Naive thymus-derived CD8-positive, alpha-beta T cell (primary cell): ENCODE measurements around the gene RANGRF. TPM values are rescaled to one million over a fixed set of nuclear protein-coding genes. Genes with fewer than 3 reads are reported as not detected.

Source experiments
- ATAC-seq, 2 donors: fragments of 150-1000 bp; cut with Tn5 transposase in 1 of 2; sonication (Bioruptor Pico), chemical (Tn5 transposase) in 1 of 2; 1 replicate in 1 of 2; 2 replicates in 1 of 2; pipeline ENCODE4 v1.10.0; 2021; ENCODE audit warnings: mild to moderate bottlenecking in 2 of 2, moderate library complexity in 2 of 2
- POLR2A ChIA-PET: fragments of 350-600 bp; sonication (Branson Sonifier 250); formaldehyde crosslinking; loops from one replicate; lab custom pipeline; 2021; ENCODE audit warnings: antibody characterized with exemption; lab: Charles Lee
- DNase-seq, 10 donors: peaks; one replicate each; pipeline versions ENCODE4 v3.0.0 to v3.0.0-alpha.2; 2020 to 2022
- H3K27ac Mint-ChIP-seq, 10 donors: one replicate each; pipeline ENCODE4 v1.8.0; 2020 to 2022; ENCODE audit warnings: mild to moderate bottlenecking in 10 of 10, mixed read lengths in 10 of 10, moderate library complexity in 4 of 10, inconsistent platforms in 1 of 10
- H3K27me3 Mint-ChIP-seq, 5 donors: one replicate each; pipeline ENCODE4 v1.8.0; 2021 to 2022; ENCODE audit warnings: mixed read lengths in 5 of 5
- H3K36me3 Mint-ChIP-seq, 3 donors: one replicate each; pipeline ENCODE4 v1.8.0; 2020 to 2022; ENCODE audit warnings: mixed read lengths in 3 of 3, mild to moderate bottlenecking in 2 of 3, inconsistent platforms in 1 of 3
- H3K4me1 Mint-ChIP-seq, 4 donors: one replicate each; pipeline ENCODE4 v1.8.0; 2021 to 2022; ENCODE audit warnings: mixed read lengths in 4 of 4
- H3K4me3 Mint-ChIP-seq, 10 donors: one replicate each; pipeline ENCODE4 v1.8.0; 2020 to 2022; ENCODE audit warnings: mild to moderate bottlenecking in 10 of 10, mixed read lengths in 10 of 10, moderate library complexity in 6 of 10, inconsistent platforms in 1 of 10
- H3K9me3 Mint-ChIP-seq, 9 donors: one replicate each; pipeline ENCODE4 v1.8.0; 2020 to 2022; ENCODE audit warnings: mixed read lengths in 9 of 9, mild to moderate bottlenecking in 3 of 9, inconsistent platforms in 1 of 9, moderate library complexity in 1 of 9
- polyA plus RNA-seq, 3 donors: library from polyadenylated mRNA; unstranded; fragments of 300-500 nt; fragmentation: Illumina TruSeq; gene quantifications; one replicate each; pipeline ENCODE4 v1.2.3, GENCODE V29; 2021
- total RNA-seq, 8 experiments: library from RNA in 2 of 8; stranded (reverse) in 2 of 8; gene quantifications; one replicate each; pipeline ENCODE4 v1.2.3 and lab custom pipeline; 2021 to 2026

RANGRF gene
- total and polyA plus RNA-seq, 5 experiments from 2014 or later, result 41.7 to 79.6 (median 67.2) TPM

GRCh38 chr17:8256691-8257090 is 31.8 kb upstream of the RANGRF start:
- Mint-ChIP-seq H3K27me3 (no peaks in the 10 kb centered on the region), H3K9me3 (no peaks in the 10 kb centered on the region), H3K4me3 (peak overlapping the region in 1 of 10 donors; percentile 14), H3K36me3 (peaks cover 0 to 63% (median 18%) of the 10 kb centered on the region in 3 donors), H3K4me1 (no peaks in the 10 kb centered on the region), H3K27ac (peak overlapping the region in 1 of 10 donors; percentile 32)
- DNase-seq (no peak), ATAC-seq (no peak)
- POLR2A ChIA-PET, result interaction anchor here (1.6 kb wide), 1 partner anchor 9 kb away, joined by 5 read pairs; the partner anchor contains the start of gene CTC1

GRCh38 chr17:8257801-8258200 is 30.7 kb upstream of the RANGRF start:
- no peak for DNase-seq
- Mint-ChIP-seq H3K27ac (no peak overlapping the region), H3K4me1 (no peaks in the 10 kb centered on the region), H3K4me3 (no peak overlapping the region), H3K36me3 (peaks cover 0 to 70% (median 20%) of the 10 kb centered on the region in 3 donors), H3K27me3 (no peaks in the 10 kb centered on the region), H3K9me3 (no peaks in the 10 kb centered on the region)
- POLR2A ChIA-PET, result interaction anchor here (1.6 kb wide), 1 partner anchor 11 kb away, joined by 5 read pairs; the partner anchor contains the start of gene CTC1
- no peak for ATAC-seq

GRCh38 chr17:8264320-8264719 is 24.1 kb upstream of the RANGRF start:
- no peak overlapping the region for H3K4me3 Mint-ChIP-seq
- no peaks in the 10 kb centered on the region for H3K4me1 Mint-ChIP-seq
- H3K27me3 Mint-ChIP-seq, result no peaks in the 10 kb centered on the region
- DNase-seq, result no peak
- H3K9me3 Mint-ChIP-seq, result no peaks in the 10 kb centered on the region
- POLR2A ChIA-PET, result interaction anchor here (1.1 to 1.3 kb wide), 2 partner anchors 29 to 31 kb away, joined by 4 to 5 read pairs; partner anchors contain the start of gene SLC25A35
- no peak for ATAC-seq
- peaks cover 0 to 69% (median 23%) of the 10 kb centered on the region in 3 donors for H3K36me3 Mint-ChIP-seq
- H3K27ac Mint-ChIP-seq, result no peak overlapping the region

GRCh38 chr17:8264836-8265542 is 23.5 kb upstream of the RANGRF start:
- peak overlapping the region in 1 of 10 donors; percentile 18 for H3K27ac Mint-ChIP-seq
- POLR2A ChIA-PET, result interaction anchor here (1.1 to 1.3 kb wide), 2 partner anchors 30 kb away, joined by 4 to 5 read pairs; partner anchors contain the start of gene SLC25A35
- H3K27me3 Mint-ChIP-seq, result no peaks in the 10 kb centered on the region
- peaks cover 0 to 70% (median 23%) of the 10 kb centered on the region in 3 donors for H3K36me3 Mint-ChIP-seq
- H3K4me1 Mint-ChIP-seq, result no peaks in the 10 kb centered on the region
- no peaks in the 10 kb centered on the region for H3K9me3 Mint-ChIP-seq
- no peak for ATAC-seq
- DNase-seq, result no peak
- H3K4me3 Mint-ChIP-seq, result no peak overlapping the region

DNA sequence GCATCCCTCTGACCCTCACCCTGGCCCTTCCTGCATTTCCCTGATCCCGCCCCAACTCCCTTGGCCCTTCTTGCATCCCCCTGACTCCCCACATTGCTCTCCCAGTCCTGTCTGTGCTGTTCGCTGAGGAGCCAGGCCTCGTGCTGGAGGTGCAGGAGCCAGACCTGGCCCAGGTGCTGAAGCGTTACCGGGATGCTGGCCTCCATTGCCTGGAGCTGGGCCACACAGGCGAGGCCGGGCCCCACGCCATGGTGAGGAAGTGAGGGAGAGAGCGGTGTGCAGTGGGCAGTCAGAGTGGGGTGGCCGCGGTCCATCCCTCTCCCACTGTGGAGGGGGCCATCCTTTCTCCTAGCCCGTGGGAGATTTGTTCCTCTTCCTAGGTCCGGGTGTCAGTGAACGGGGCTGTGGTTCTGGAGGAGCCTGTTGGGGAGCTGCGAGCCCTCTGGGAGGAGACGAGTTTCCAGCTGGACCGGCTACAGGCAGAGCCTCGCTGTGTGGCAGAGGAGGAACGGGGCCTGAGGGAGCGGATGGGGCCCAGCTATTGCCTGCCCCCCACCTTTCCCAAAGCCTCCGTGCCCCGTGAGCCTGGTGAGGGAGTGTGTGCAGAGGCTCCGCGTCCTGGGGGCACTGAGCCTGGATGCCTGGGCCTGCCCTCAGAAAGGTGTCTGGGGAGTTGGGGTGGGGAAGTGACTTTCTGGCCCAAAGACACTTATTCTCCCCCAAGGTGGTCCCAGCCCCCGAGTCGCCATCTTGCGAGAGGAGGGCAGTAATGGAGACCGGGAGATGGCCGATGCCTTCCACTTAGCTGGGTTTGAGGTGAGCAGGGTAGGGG is 21.6 kb upstream of the RANGRF start:
- no peak overlapping the region for H3K4me3 Mint-ChIP-seq
- POLR2A ChIA-PET, result interaction anchor here (1.0 to 1.3 kb wide), 2 partner anchors 19 to 46 kb away, joined by 3 to 4 read pairs; partner anchors contain the start of gene CTC1
- ATAC-seq, result no peak
- DNase-seq, result no peak
- peak overlapping the region in 1 of 10 donors; percentile 35 for H3K27ac Mint-ChIP-seq
- no peaks in the 10 kb centered on the region for H3K4me1 Mint-ChIP-seq
- peaks cover 0 to 58% (median 12%) of the 10 kb centered on the region in 3 donors for H3K36me3 Mint-ChIP-seq
- no peaks in the 10 kb centered on the region for H3K9me3 Mint-ChIP-seq
- H3K27me3 Mint-ChIP-seq, result no peaks in the 10 kb centered on the region

DNA sequence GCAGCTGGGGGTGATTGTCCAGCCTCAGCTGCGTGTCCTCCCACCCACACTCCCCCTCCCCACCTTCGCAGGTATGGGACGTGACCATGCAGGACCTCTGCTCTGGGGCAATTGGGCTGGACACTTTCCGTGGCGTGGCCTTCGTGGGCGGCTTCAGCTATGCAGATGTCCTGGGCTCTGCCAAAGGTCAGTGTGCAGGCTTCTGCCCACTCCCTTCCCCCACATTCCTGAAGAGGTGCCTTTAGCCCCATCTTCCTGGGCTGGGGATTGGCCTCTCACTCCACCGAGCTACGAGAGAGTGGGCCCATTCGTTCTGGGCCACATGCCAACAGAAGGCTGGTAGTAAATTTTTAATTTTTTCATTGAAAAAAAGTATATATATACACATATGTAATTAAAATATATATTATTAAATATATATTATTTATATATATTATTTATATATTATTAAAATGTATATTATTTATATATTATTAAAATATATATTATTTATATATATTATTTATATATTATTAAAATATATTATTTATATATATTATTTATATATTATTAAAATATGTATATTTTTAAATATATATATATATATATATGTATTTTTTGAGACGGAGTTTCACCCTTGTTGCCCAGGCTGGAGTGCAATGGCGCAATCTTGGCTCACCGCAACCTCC is 20.9 kb upstream of the RANGRF start:
- POLR2A ChIA-PET, result interaction anchor here (1.3 kb wide), 1 partner anchor 46 kb away, joined by 4 read pairs; no protein-coding TSS in a partner anchor

GRCh38 chr17:8268550-8269298 is 19.7 kb upstream of the RANGRF start:
- H3K9me3 Mint-ChIP-seq, result no peaks in the 10 kb centered on the region
- no peak overlapping the region for H3K4me3 Mint-ChIP-seq
- POLR2A ChIA-PET, result interaction anchor here (1.0 kb wide), 1 partner anchor 45 kb away, joined by 3 read pairs; no protein-coding TSS in a partner anchor
- no peaks in the 10 kb centered on the region for H3K4me1 Mint-ChIP-seq
- ATAC-seq, result no peak
- no peaks in the 10 kb centered on the region for H3K27me3 Mint-ChIP-seq
- no peak for DNase-seq
- H3K27ac Mint-ChIP-seq, result no peak overlapping the region
- H3K36me3 Mint-ChIP-seq, result peaks cover 0 to 43% (median 10%) of the 10 kb centered on the region in 3 donors

More for the DNA sequence above, 20.9 kb upstream of the RANGRF start:
- no peak overlapping the region for H3K27ac Mint-ChIP-seq
- H3K4me3 Mint-ChIP-seq, result no peak overlapping the region
- peaks cover 0 to 54% (median 10%) of the 10 kb centered on the region in 3 donors for H3K36me3 Mint-ChIP-seq
- no peaks in the 10 kb centered on the region for H3K4me1 Mint-ChIP-seq
- no peaks in the 10 kb centered on the region for H3K9me3 Mint-ChIP-seq
- no peaks in the 10 kb centered on the region for H3K27me3 Mint-ChIP-seq
- ATAC-seq (no peak), DNase-seq (no peak)

GRCh38 chr17:8272421-8272820 is 16.0 kb upstream of the RANGRF start:
- ATAC-seq (no peak), DNase-seq (no peak)
- H3K4me1 Mint-ChIP-seq, result peaks cover 0 to 5% (median 0%) of the 10 kb centered on the region in 4 donors
- peaks cover 0 to 21% (median 2%) of the 10 kb centered on the region in 3 donors for H3K36me3 Mint-ChIP-seq
- POLR2A ChIA-PET, result interaction anchor here (0.9 kb wide), 1 partner anchor 11 kb away, joined by 3 read pairs; no protein-coding TSS in a partner anchor
- H3K4me3 Mint-ChIP-seq, result no peak overlapping the region
- no peaks in the 10 kb centered on the region for H3K9me3 Mint-ChIP-seq
- H3K27me3 Mint-ChIP-seq, result no peaks in the 10 kb centered on the region
- H3K27ac Mint-ChIP-seq, result no peak overlapping the region

DNA sequence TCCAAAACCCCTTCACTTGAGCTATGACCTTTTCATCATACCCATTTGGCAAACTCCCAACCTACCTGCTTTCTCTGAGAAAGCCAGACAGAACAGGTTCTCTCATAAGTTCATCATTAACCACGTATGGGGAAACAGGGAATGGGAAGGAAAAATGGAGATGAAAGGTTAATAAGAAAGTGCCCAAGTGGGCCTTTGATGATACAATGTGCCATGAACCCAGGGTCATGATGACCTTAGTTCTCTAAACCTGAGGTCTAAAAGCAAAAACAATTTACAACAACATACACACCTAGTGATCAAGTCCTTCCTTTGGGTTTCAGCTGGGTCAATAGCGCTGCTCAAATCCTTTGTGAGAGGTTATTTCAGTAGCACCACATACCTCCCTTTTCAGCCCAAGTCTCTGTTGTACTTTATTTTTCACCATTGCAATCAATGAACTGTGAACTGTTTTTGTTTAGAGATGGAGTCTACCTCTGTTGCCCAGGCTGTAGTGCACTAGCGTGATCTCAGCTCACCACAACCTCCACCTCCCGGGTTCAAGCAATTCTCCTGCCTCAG is 14.5 kb upstream of the RANGRF start:
- POLR2A ChIA-PET, result interaction anchor here (0.6 kb wide), 2 partner anchors 15 to 30 kb away, joined by 3 read pairs; no protein-coding TSS in a partner anchor
- H3K27ac Mint-ChIP-seq, result no peak overlapping the region
- peaks cover 0 to 14% (median 2%) of the 10 kb centered on the region in 3 donors for H3K36me3 Mint-ChIP-seq
- no peak for DNase-seq
- peaks cover 0 to 5% (median 0%) of the 10 kb centered on the region in 4 donors for H3K4me1 Mint-ChIP-seq
- H3K27me3 Mint-ChIP-seq, result no peaks in the 10 kb centered on the region
- no peaks in the 10 kb centered on the region for H3K9me3 Mint-ChIP-seq
- H3K4me3 Mint-ChIP-seq, result no peak overlapping the region
- ATAC-seq, result no peak

DNA sequence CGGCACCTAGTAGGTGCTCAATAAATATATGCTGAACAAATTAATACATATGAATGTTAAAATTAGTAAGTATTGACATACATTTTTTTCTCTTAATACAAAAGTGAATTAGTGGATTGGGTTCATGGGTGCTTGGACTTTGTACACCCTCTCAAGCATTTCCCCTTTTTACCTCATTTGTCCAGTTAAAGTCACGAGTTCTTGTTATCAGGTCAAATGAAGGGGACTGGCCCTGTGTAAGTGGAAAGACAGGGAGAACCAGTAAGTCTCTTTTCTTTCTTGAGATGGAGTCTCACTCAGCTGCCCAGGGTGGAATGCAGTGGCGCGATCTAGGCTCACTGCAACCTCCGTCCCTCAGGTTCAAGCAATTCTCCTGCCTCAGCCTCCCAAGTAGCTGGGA is 13.7 kb upstream of the RANGRF start:
- ATAC-seq (no peak), DNase-seq (no peak)
- POLR2A ChIA-PET, result interaction anchor here (0.6 kb wide), 1 partner anchor 31 kb away, joined by 3 read pairs; no protein-coding TSS in a partner anchor
- Mint-ChIP-seq H3K4me3 (no peak overlapping the region), H3K27me3 (no peaks in the 10 kb centered on the region), H3K27ac (no peak overlapping the region), H3K36me3 (peaks cover 0 to 8% (median 2%) of the 10 kb centered on the region in 3 donors), H3K4me1 (peaks cover 0 to 7% (median 0%) of the 10 kb centered on the region in 4 donors), H3K9me3 (no peaks in the 10 kb centered on the region)
